ENCODE measurements around the gene CTSA. TPM values are rescaled to one million over a fixed set of nuclear protein-coding genes. Genes with fewer than 3 reads are reported as not detected.

The CTSA gene
- total RNA-seq, 1 donor from 2014 or later: 69.0 TPM

DNA sequence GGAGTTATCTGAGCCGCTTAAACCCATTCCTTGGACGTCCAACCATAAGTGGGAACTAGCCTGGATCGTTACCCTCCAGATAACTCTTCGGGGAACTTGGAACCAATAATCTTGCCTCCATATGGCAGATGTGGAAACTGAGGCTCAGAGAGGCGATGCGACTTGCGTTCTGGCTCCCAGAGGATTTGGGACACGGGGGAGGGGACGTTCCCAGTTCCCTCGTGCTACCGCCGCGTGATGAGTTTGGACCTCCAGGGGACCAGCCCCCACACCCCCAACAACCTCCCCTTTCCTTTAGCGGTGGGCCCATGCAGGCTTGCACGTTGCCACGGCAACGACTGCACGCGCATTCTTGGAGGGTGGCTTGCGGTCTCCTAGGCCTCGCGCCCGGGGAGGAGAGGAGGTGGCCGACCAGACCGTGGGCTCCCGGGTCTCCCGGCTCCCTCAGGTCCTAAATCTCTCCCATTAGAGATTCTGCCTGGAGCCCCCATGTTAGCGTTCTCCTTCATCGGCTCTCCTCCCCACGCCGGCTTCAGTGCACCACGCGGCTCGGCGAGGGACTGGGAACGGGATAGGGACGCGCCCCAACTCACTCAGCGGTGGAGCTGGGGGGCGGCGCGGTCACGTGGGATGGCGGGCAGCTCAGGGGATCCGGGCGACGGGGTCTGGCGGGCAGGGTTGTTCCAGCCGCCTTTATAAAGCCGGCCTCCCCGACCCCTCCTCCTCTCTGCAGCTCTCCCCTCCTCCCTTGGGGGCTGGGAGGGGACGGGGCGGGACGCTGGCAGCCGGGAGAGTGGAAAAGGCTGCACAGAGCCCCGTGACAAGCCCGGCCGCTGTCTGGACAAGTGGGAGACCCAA, 20.6 kb downstream of the CTSA start, which contains the start of gene PLTP:
Gene PLTP (minus strand): TSS at position 670 of the 858 bp plus-strand sequence. CDS start 703 bp downstream, outside the sequence.
- no peaks in the 10 kb centered on the region for H4K20me1 ChIP-seq (ENCODE audit: insufficient read depth, low read length)
- H3K4me3 ChIP-seq (ENCODE audit: insufficient read depth, low read depth, low read length): peak within 1 kb of the TSS; percentile 54
- peak within 1 kb of the TSS; percentile 71 for H3K9ac ChIP-seq (ENCODE audit: low read length)
- H3K27ac ChIP-seq (ENCODE audit: low read depth, low read length): peak within 1 kb of the TSS; percentile 63
- H3K27me3 ChIP-seq (ENCODE audit: insufficient read depth, low read length): no peaks in the 10 kb centered on the region
- no peaks in the 10 kb centered on the region for H3K9me3 ChIP-seq (ENCODE audit: insufficient read depth, low read depth, low read length)
- peaks cover 16% of the 10 kb centered on the region for H3K4me1 ChIP-seq (ENCODE audit: insufficient read depth, low read length)
- H3K27ac Mint-ChIP-seq (ENCODE audit: unreplicated experiment): peak within 1 kb of the TSS; percentile 79
- peaks cover 2% of the 10 kb centered on the region for H3K79me2 ChIP-seq (ENCODE audit: insufficient read depth, low read length)
- peaks cover 25% of the 10 kb centered on the region for H3K36me3 Mint-ChIP-seq (ENCODE audit: low read depth, unreplicated experiment)
- peaks cover 10% of the 10 kb centered on the region for H3K4me1 Mint-ChIP-seq (ENCODE audit: low read depth, unreplicated experiment)
- H3K36me3 ChIP-seq (ENCODE audit: insufficient read depth, low read length): peaks cover 2% of the 10 kb centered on the region
- H3K4me2 ChIP-seq (ENCODE audit: low read length): peak within 1 kb of the TSS; percentile 89
- H3K27me3 Mint-ChIP-seq (ENCODE audit: low read depth, unreplicated experiment): no peaks in the 10 kb centered on the region
- H3K4me3 Mint-ChIP-seq (ENCODE audit: unreplicated experiment): peak within 1 kb of the TSS; percentile 89
- FAIRE-seq (no peak), DNase-seq (ENCODE audit: low read depth) (peak; percentile 65)
- peak within 1 kb of the TSS; percentile 83 for H2AFZ ChIP-seq (ENCODE audit: low read depth, low read length)
- peaks cover 10% of the 10 kb centered on the region for H3K9me3 Mint-ChIP-seq (ENCODE audit: unreplicated experiment)
- TF ChIP-seq EZH2 (IDR thresholded peaks at IDR 0.05; ENCODE audit: insufficient read depth, low read length): no peak
- no peak for TF ChIP-seq CTCF (IDR thresholded peaks at IDR 0.05; ENCODE audit: insufficient read depth, low read depth, low read length)

GRCh38 chr20:45912344-45912682, 21.2 kb downstream of the CTSA start:
- Histone ChIP-seq H3K4me2 (ENCODE audit: low read length) (peak overlapping the region; percentile 89), H3K9ac (ENCODE audit: low read length) (peak overlapping the region; percentile 71), H3K4me1 (ENCODE audit: insufficient read depth, low read length) (peaks cover 16% of the 10 kb centered on the region), H3K79me2 (ENCODE audit: insufficient read depth, low read length) (peaks cover 2% of the 10 kb centered on the region), H3K4me3 (ENCODE audit: insufficient read depth, low read depth, low read length) (peak overlapping the region; percentile 54), H3K27me3 (ENCODE audit: insufficient read depth, low read length) (no peaks in the 10 kb centered on the region), H4K20me1 (ENCODE audit: insufficient read depth, low read length) (no peaks in the 10 kb centered on the region), H3K9me3 (ENCODE audit: insufficient read depth, low read depth, low read length) (no peaks in the 10 kb centered on the region), H3K27ac (ENCODE audit: low read depth, low read length) (no peak overlapping the region), H2AFZ (ENCODE audit: low read depth, low read length) (peak overlapping the region; percentile 83), H3K36me3 (ENCODE audit: insufficient read depth, low read length) (peaks cover under 1% of the 10 kb centered on the region)
- H3K27ac Mint-ChIP-seq (ENCODE audit: unreplicated experiment): peak overlapping the region; percentile 62
- peaks cover 21% of the 10 kb centered on the region for H3K36me3 Mint-ChIP-seq (ENCODE audit: low read depth, unreplicated experiment)
- peaks cover 10% of the 10 kb centered on the region for H3K4me1 Mint-ChIP-seq (ENCODE audit: low read depth, unreplicated experiment)
- DNase-seq (ENCODE audit: low read depth): no peak
- H3K9me3 Mint-ChIP-seq (ENCODE audit: unreplicated experiment): peaks cover 8% of the 10 kb centered on the region
- no peaks in the 10 kb centered on the region for H3K27me3 Mint-ChIP-seq (ENCODE audit: low read depth, unreplicated experiment)
- FAIRE-seq: no peak
- TF ChIP-seq CTCF (IDR thresholded peaks at IDR 0.05; ENCODE audit: insufficient read depth, low read depth, low read length) (no peak), EZH2 (IDR thresholded peaks at IDR 0.05; ENCODE audit: insufficient read depth, low read length) (no peak)
- peak overlapping the region; percentile 89 for H3K4me3 Mint-ChIP-seq (ENCODE audit: unreplicated experiment)

DNA sequence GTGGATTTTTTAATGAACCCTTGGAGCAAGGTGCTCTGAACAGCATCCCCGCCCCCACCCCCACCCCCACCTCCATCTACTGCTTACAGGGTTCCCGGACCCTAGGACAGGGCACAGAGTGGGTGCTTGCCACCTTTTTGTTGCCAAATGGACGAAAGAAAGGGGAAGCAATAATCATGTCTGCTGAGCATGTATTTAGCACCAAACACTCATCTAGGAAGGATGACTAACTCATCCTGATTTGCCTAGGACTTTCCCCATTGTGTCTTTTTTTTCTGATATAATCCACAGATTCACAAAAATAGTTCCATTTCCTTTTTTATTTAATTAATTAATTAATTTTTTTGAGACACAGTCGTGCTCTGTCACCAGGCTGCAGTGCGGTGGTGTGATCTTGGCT, 22.0 kb downstream of the CTSA start:
- Histone ChIP-seq H3K27me3 (ENCODE audit: insufficient read depth, low read length) (no peaks in the 10 kb centered on the region), H3K4me3 (ENCODE audit: insufficient read depth, low read depth, low read length) (no peak overlapping the region), H3K27ac (ENCODE audit: low read depth, low read length) (no peak overlapping the region), H3K4me1 (ENCODE audit: insufficient read depth, low read length) (peaks cover 16% of the 10 kb centered on the region), H4K20me1 (ENCODE audit: insufficient read depth, low read length) (no peaks in the 10 kb centered on the region), H3K79me2 (ENCODE audit: insufficient read depth, low read length) (peaks cover 2% of the 10 kb centered on the region), H3K36me3 (ENCODE audit: insufficient read depth, low read length) (no peaks in the 10 kb centered on the region), H3K9ac (ENCODE audit: low read length) (no peak overlapping the region), H2AFZ (ENCODE audit: low read depth, low read length) (no peak overlapping the region), H3K4me2 (ENCODE audit: low read length) (no peak overlapping the region), H3K9me3 (ENCODE audit: insufficient read depth, low read depth, low read length) (no peaks in the 10 kb centered on the region)
- H3K4me1 Mint-ChIP-seq (ENCODE audit: low read depth, unreplicated experiment): peaks cover 10% of the 10 kb centered on the region
- H3K36me3 Mint-ChIP-seq (ENCODE audit: low read depth, unreplicated experiment): peaks cover 14% of the 10 kb centered on the region
- no peak for DNase-seq (ENCODE audit: low read depth)
- no peak overlapping the region for H3K4me3 Mint-ChIP-seq (ENCODE audit: unreplicated experiment)
- no peak overlapping the region for H3K27ac Mint-ChIP-seq (ENCODE audit: unreplicated experiment)
- TF ChIP-seq EZH2 (IDR thresholded peaks at IDR 0.05; ENCODE audit: insufficient read depth, low read length) (no peak), CTCF (IDR thresholded peaks at IDR 0.05; ENCODE audit: insufficient read depth, low read depth, low read length) (no peak)
- peaks cover 3% of the 10 kb centered on the region for H3K9me3 Mint-ChIP-seq (ENCODE audit: unreplicated experiment)
- H3K27me3 Mint-ChIP-seq (ENCODE audit: low read depth, unreplicated experiment): no peaks in the 10 kb centered on the region
- no peak for FAIRE-seq

Data from astrocyte (in vitro differentiated cells and primary cell).